Raji (cell line): Measurements from ENCODE around the gene MYH11.

Experiments used
- POLR2A ChIP-seq: IDR thresholded peaks from 2 replicates; pipeline ENCODE4 v1.6.1; 2011; ENCODE audit warnings: low read depth, low read length, control low read depth; ENCODE audit not compliant: insufficient read depth

MYH11 gene

GRCh38 chr16:15807603-15808009 is 49.2 kb downstream of the MYH11 start:
- no peak for TF ChIP-seq POLR2A

DNA sequence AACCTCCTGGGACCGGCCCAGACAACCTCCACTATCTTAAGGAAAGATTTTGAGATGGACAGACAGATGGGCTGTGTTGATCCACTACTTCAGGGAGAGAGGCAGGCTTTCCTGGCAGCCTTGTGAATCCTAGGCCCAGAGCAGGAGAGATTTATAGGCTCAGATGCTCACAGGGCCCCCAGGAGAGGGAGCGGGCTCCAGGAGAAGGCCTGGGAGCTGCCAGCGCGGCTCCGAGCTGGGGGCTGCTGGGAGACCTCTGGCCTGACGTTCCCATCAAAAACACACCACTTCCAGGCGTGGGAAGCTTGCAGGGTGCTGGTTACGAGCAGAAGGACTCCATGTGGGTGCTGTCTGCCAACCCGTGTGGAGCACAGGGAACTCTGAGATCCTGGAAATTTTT is 53.2 kb downstream of the MYH11 start:
- TF ChIP-seq POLR2A, result no peak

GRCh38 chr16:15799851-15800495 is 56.9 kb downstream of the MYH11 start:
- TF ChIP-seq POLR2A, result no peak

DNA sequence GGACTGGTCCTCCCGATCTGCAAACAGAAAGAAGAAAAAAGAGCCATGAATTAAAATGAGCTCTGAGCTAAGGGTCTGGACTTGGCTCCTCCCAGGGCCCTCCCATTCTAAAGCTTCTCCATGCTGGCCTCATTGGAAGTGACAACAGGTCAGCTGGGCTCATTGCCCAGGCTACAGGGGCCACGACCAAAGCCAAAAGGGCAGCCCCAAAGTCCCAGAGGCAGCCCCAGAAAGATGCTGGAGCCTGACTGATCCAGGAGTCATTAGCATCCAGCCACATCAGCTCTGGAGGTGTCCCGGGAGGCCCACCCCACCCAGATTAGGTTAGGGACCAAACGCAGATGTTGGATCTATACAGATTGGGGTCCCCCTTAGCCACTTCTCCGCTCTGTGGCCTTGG is 58.2 kb downstream of the MYH11 start:
- TF ChIP-seq POLR2A, result no peak

DNA sequence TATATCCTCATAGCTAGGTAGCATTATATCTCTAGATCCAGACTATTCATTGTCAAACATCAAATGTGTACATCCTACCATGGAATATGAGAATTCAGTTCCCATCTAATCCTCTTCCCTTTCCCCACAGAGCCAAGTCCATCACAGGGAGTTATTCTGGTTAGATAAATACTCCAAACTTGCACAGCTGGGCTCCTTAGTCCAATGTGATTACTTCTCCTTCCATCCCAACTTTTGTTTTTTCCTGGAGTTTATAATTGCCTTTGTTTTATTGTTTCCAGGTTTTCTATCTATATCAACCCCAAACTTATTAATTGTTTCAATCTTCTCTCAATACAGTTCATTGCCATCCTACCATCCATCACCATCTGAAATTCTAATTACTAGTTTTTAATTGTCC is 59.9 kb downstream of the MYH11 start:
- no peak for TF ChIP-seq POLR2A

- no peak for TF ChIP-seq POLR2A
Observed at GRCh38 chr16:15795615-15796014, 61.2 kb downstream of the MYH11 start.

- TF ChIP-seq POLR2A, result no peak
Observed at GRCh38 chr16:15792563-15792971, 64.3 kb downstream of the MYH11 start.

DNA sequence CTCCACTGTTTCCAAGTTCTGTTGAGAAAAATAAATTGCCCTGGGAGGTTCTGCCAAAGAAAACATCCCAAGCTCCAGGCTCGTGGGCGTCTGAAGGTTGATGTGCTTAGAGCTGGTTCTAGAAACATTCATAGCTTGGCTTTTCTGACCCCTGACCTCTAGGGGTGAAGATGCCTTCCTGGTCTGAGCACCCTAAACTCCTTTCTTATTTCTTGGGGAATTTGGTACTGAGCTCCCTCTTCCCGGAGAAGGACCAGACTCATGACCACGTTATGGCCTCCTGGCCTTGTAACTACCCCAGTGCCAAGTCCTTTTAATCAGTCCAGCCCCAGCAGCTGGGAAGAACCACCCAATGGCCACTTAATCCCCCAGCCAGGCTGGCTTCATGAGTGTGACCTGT is 66.4 kb downstream of the MYH11 start:
- no peak for TF ChIP-seq POLR2A

DNA sequence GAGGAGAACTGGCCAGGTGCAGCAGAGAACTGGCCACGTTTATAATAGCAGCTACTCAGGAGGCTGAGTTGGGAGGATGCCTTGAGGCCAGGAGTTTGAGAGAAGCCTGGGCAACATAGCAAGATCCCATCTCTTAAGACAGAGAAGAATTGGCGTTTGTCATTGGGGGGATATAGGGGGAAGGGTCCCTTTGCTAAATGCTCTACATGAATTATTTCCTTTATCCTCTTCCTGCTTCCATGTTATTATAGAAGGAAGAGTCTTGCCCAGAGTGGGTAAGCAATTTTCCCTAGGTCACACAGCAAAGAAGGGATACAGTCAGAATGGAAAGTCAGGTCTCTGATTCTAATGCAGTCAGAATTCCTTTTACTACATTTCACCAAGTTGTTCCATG is 68.0 kb downstream of the MYH11 start:
- TF ChIP-seq POLR2A, result no peak

DNA sequence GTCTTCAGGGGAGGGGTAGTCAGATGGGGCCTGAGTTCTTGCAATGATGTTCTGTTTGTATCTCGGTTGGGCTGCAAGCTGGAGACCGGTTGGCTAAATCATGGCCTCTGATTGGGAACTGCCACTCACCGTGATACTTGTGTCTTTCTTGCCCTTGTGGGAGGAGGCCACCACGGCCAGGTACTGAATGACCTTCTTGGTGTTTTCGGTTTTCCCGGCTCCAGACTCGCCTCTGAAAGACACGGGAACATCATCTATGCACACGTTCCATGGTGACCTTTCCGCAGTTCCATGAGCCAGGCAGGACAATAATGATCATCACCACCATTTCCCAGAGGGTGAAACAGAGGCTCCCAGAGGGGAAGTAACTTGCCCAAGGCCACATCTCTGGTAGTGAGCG is 70.3 kb downstream of the MYH11 start:
- no peak for TF ChIP-seq POLR2A

DNA sequence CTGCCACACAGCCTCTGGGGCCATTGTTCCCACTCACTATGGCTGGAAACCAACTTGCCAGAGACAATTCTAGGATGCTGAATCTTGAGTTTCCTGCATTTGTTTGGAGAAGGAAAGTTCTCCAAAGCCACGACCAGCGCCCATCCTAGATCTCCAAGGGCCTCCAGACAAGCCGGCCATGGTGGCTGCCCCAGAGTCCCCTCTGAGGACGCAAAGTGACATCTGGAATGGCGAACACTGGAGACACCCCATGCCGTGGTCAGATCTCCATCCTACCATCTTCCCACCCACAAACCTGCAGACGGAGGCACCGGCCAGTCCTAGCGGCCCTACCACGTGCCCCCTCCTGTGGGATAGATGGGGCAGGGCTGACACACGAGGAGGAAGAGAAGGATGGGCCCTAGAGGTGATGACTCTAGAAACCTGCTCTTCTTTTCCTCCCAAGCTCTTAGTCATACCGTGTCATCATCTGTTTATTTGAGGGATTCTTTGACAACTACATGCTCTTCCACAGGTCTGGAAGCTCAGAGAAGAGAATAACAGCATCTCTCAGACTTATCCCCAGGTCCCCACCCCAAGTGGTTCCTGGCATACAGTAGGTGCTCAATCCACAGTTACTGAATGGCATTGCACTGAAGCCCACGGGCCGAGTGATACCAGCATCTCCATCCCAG is 71.3 kb downstream of the MYH11 start:
- no peak for TF ChIP-seq POLR2A

GRCh38 chr16:15783985-15784384 is 72.8 kb downstream of the MYH11 start:
- no peak for TF ChIP-seq POLR2A

GRCh38 chr16:15782573-15783365 is 74.1 kb downstream of the MYH11 start:
- TF ChIP-seq POLR2A, result no peak

DNA sequence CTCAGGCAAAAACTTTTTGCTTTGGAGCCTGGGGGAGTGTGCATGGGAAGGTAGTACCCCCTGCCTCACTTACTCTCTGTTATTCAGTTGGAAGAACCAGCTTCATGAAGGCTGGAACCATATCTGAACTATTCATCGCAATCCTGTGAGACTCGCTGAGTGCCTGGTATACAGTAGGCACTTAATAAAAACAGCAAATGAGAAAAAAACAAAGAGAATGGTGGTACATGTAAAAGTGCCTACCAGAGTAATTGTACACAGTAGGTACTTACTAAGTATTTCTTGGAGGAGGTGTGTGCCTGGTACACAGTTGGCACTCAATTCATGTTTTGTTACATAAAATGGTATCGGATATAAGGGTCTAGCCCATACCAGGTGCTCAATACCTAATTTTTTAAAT is 75.2 kb downstream of the MYH11 start:
- TF ChIP-seq POLR2A, result no peak

GRCh38 chr16:15780805-15781204 is 76.0 kb downstream of the MYH11 start:
- no peak for TF ChIP-seq POLR2A
